Measurements from ENCODE around the gene ARHGEF4. TPM values are rescaled to one million over a fixed set of nuclear protein-coding genes. Genes with fewer than 3 reads are reported as not detected.

ARHGEF4 gene
- total RNA-seq, 2 experiments from 2014 or later = 0.30 to 0.41 TPM

- DNase-seq (no peak), ATAC-seq (no peak)
- Mint-ChIP-seq H3K27me3 (peaks cover 10% of the 10 kb centered on the region), H3K4me1 (no peaks in the 10 kb centered on the region), H3K36me3 (no peaks in the 10 kb centered on the region), H3K27ac (no peak overlapping the region), H3K4me3 (no peak overlapping the region), H3K9me3 (ENCODE audit: low read depth) (no peaks in the 10 kb centered on the region)
- CTCF ChIA-PET = interaction anchor here (1.5 kb wide), 1 partner anchor 46 kb away, joined by 4 read pairs; no protein-coding TSS in a partner anchor
Observed at GRCh38 chr2:130843321-130843985, 6.7 kb downstream of the ARHGEF4 start.

GRCh38 chr2:130844161-130844560 lies 7.4 kb downstream of the ARHGEF4 start:
- H3K4me3 Mint-ChIP-seq = no peak overlapping the region
- no peaks in the 10 kb centered on the region for H3K4me1 Mint-ChIP-seq
- DNase-seq (no peak), ATAC-seq (no peak)
- no peaks in the 10 kb centered on the region for H3K9me3 Mint-ChIP-seq (ENCODE audit: low read depth)
- H3K36me3 Mint-ChIP-seq = no peaks in the 10 kb centered on the region
- peaks cover 3% of the 10 kb centered on the region for H3K27me3 Mint-ChIP-seq
- H3K27ac Mint-ChIP-seq = no peak overlapping the region
- CTCF ChIA-PET = interaction anchor here (0.5 to 1.5 kb wide), 2 partner anchors 42 to 47 kb away, joined by 3 to 4 read pairs; no protein-coding TSS in a partner anchor

GRCh38 chr2:130845505-130846085 lies 8.9 kb downstream of the ARHGEF4 start:
- H3K4me1 Mint-ChIP-seq = no peaks in the 10 kb centered on the region
- H3K4me3 Mint-ChIP-seq = no peak overlapping the region
- DNase-seq (no peak), ATAC-seq (no peak)
- H3K36me3 Mint-ChIP-seq = no peaks in the 10 kb centered on the region
- no peak overlapping the region for H3K27ac Mint-ChIP-seq
- no peaks in the 10 kb centered on the region for H3K27me3 Mint-ChIP-seq
- no peaks in the 10 kb centered on the region for H3K9me3 Mint-ChIP-seq (ENCODE audit: low read depth)
- CTCF ChIA-PET = no interaction called here

GRCh38 chr2:130846233-130846632 lies 9.5 kb downstream of the ARHGEF4 start:
- no peaks in the 10 kb centered on the region for H3K36me3 Mint-ChIP-seq
- no peak overlapping the region for H3K4me3 Mint-ChIP-seq
- ATAC-seq (no peak), DNase-seq (no peak)
- H3K4me1 Mint-ChIP-seq = no peaks in the 10 kb centered on the region
- CTCF ChIA-PET = no interaction called here
- no peaks in the 10 kb centered on the region for H3K9me3 Mint-ChIP-seq (ENCODE audit: low read depth)
- H3K27me3 Mint-ChIP-seq = no peaks in the 10 kb centered on the region
- H3K27ac Mint-ChIP-seq = no peak overlapping the region

GRCh38 chr2:130846686-130847375 lies 10.1 kb downstream of the ARHGEF4 start:
- ATAC-seq (no peak), DNase-seq (no peak)
- H3K27me3 Mint-ChIP-seq = no peaks in the 10 kb centered on the region
- no peak overlapping the region for H3K4me3 Mint-ChIP-seq
- H3K4me1 Mint-ChIP-seq = no peaks in the 10 kb centered on the region
- CTCF ChIA-PET = no interaction called here
- no peaks in the 10 kb centered on the region for H3K36me3 Mint-ChIP-seq
- H3K27ac Mint-ChIP-seq = no peak overlapping the region
- H3K9me3 Mint-ChIP-seq (ENCODE audit: low read depth) = no peaks in the 10 kb centered on the region

- Mint-ChIP-seq H3K9me3 (ENCODE audit: low read depth) (no peaks in the 10 kb centered on the region), H3K27ac (no peak overlapping the region), H3K27me3 (no peaks in the 10 kb centered on the region), H3K4me3 (no peak overlapping the region), H3K36me3 (no peaks in the 10 kb centered on the region), H3K4me1 (no peaks in the 10 kb centered on the region)
- CTCF ChIA-PET = no interaction called here
- no peak for ATAC-seq
- no peak for DNase-seq
Observed at GRCh38 chr2:130847776-130848525, 11.2 kb downstream of the ARHGEF4 start.

GRCh38 chr2:130848526-130849210 lies 12.0 kb downstream of the ARHGEF4 start:
- CTCF ChIA-PET = no interaction called here
- ATAC-seq (no peak), DNase-seq (no peak)
- Mint-ChIP-seq H3K4me1 (no peaks in the 10 kb centered on the region), H3K9me3 (ENCODE audit: low read depth) (no peaks in the 10 kb centered on the region), H3K27me3 (no peaks in the 10 kb centered on the region), H3K27ac (no peak overlapping the region), H3K4me3 (no peak overlapping the region), H3K36me3 (no peaks in the 10 kb centered on the region)

- no peak overlapping the region for H3K4me3 Mint-ChIP-seq
- no peaks in the 10 kb centered on the region for H3K9me3 Mint-ChIP-seq (ENCODE audit: low read depth)
- no peak overlapping the region for H3K27ac Mint-ChIP-seq
- no peaks in the 10 kb centered on the region for H3K27me3 Mint-ChIP-seq
- no peaks in the 10 kb centered on the region for H3K36me3 Mint-ChIP-seq
- no peak for ATAC-seq
- CTCF ChIA-PET = interaction anchor here (0.9 to 1.3 kb wide), 2 partner anchors 23 to 53 kb away, joined by 4 read pairs; no protein-coding TSS in a partner anchor
- no peaks in the 10 kb centered on the region for H3K4me1 Mint-ChIP-seq
- no peak for DNase-seq
Observed at GRCh38 chr2:130849896-130850787, 13.4 kb downstream of the ARHGEF4 start.

GRCh38 chr2:130850788-130851623 lies 14.3 kb downstream of the ARHGEF4 start:
- Mint-ChIP-seq H3K4me1 (no peaks in the 10 kb centered on the region), H3K9me3 (ENCODE audit: low read depth) (no peaks in the 10 kb centered on the region), H3K27me3 (no peaks in the 10 kb centered on the region), H3K36me3 (no peaks in the 10 kb centered on the region), H3K27ac (no peak overlapping the region), H3K4me3 (no peak overlapping the region)
- ATAC-seq (no peak), DNase-seq (no peak)
- CTCF ChIA-PET = interaction anchor here (0.9 to 1.3 kb wide), 2 partner anchors 22 to 53 kb away, joined by 4 read pairs; no protein-coding TSS in a partner anchor

- ATAC-seq (no peak), DNase-seq (no peak)
- CTCF ChIA-PET = no interaction called here
- Mint-ChIP-seq H3K4me1 (no peaks in the 10 kb centered on the region), H3K27me3 (no peaks in the 10 kb centered on the region), H3K4me3 (no peak overlapping the region), H3K36me3 (no peaks in the 10 kb centered on the region), H3K27ac (no peak overlapping the region), H3K9me3 (ENCODE audit: low read depth) (no peaks in the 10 kb centered on the region)
Observed at GRCh38 chr2:130851624-130852382, 15.1 kb downstream of the ARHGEF4 start.

GRCh38 chr2:130852521-130853115 lies 15.9 kb downstream of the ARHGEF4 start:
- H3K36me3 Mint-ChIP-seq = no peaks in the 10 kb centered on the region
- CTCF ChIA-PET = no interaction called here
- ATAC-seq (no peak), DNase-seq (no peak)
- no peaks in the 10 kb centered on the region for H3K4me1 Mint-ChIP-seq
- no peaks in the 10 kb centered on the region for H3K27me3 Mint-ChIP-seq
- no peaks in the 10 kb centered on the region for H3K9me3 Mint-ChIP-seq (ENCODE audit: low read depth)
- no peak overlapping the region for H3K4me3 Mint-ChIP-seq
- H3K27ac Mint-ChIP-seq = no peak overlapping the region

Measured in activated CD8-positive, alpha-beta memory T cell treated with anti-CD3 and anti-CD28 coated beads, Interleukin-2, amount 10 ng/mL, durations not matched to agents 7 days and 5 days (primary cell).